Endothelial cell of umbilical vein (primary cell): Measurements from ENCODE around the gene MATN1. TPM values are rescaled to one million over a fixed set of nuclear protein-coding genes. Genes with fewer than 3 reads are reported as not detected.

Source experiments
- BruUV-seq: library from RNA; stranded (reverse); fragments of 400-500 nt; replicated peaks from 2 replicates; lab custom pipeline; 2021; lab: Mats Ljungman, UMichigan
- CTCF ChIA-PET: fragments of 300-600, 350-600 bp; sonication (Branson Sonifier 250); formaldehyde crosslinking; loops from one replicate; lab custom pipeline; 2021; ENCODE audit warnings: antibody characterized with exemption, inconsistent platforms; lab: Charles Lee
- POLR2A ChIA-PET: fragments of 300-600, 350-600 bp; sonication (Branson Sonifier 250); formaldehyde crosslinking; loops from one replicate; lab custom pipeline; 2021; ENCODE audit warnings: antibody characterized with exemption, inconsistent platforms; lab: Charles Lee
- DNase-seq: peaks from one replicate; pipeline ENCODE4 v3.0.0-alpha.2; 2011; ENCODE audit warnings: low read depth, low spot score
- FAIRE-seq: peaks from 2 replicates; lab custom pipeline; 2011; peaks lifted over from hg19 to GRCh38; lab: Jason Lieb, UNC
- H2AFZ ChIP-seq: 2 replicates; pipeline ENCODE4 v1.6.0; 2012; ENCODE audit warnings: low read depth, low read length, control low read depth, inconsistent platforms
- H3K27ac ChIP-seq: 2 replicates; pipeline ENCODE4 v1.5.1; 2011; ENCODE audit warnings: low read depth, mild to moderate bottlenecking, control low read depth, low read length, moderate library complexity; ENCODE audit not compliant: insufficient read depth
- H3K27me3 ChIP-seq, 2 experiments: 2 replicates each; pipeline versions ENCODE4 v1.6.0 to v1.6.1; 2011; ENCODE audit warnings: low read length in 2 of 2, mixed read lengths in 1 of 2; ENCODE audit not compliant: control insufficient read depth in 2 of 2, insufficient read depth in 2 of 2
- H3K36me3 ChIP-seq, 2 experiments: 2 replicates in 1 of 2; 3 replicates in 1 of 2; pipeline ENCODE4 v1.5.1; 2011; ENCODE audit warnings: low read length in 2 of 2, mild to moderate bottlenecking in 1 of 2, moderate library complexity in 1 of 2; ENCODE audit not compliant: control insufficient read depth in 2 of 2, insufficient read depth in 2 of 2; ENCODE audit errors: extremely low read depth in 1 of 2
- H3K4me1 ChIP-seq: 3 replicates; pipeline ENCODE4 v1.5.1; 2011; ENCODE audit warnings: mild to moderate bottlenecking, low read length; ENCODE audit not compliant: control insufficient read depth, insufficient read depth; ENCODE audit errors: extremely low read depth
- H3K4me2 ChIP-seq: 2 replicates; pipeline ENCODE4 v1.6.1; 2011; ENCODE audit warnings: low read length, control low read depth, mixed read lengths; ENCODE audit not compliant: insufficient read depth
- H3K4me3 ChIP-seq, 3 experiments: fragments of 200-600 bp in 1 of 3; sonication (generic), shearing (Covaris generic) in 1 of 3; replicated peaks in 1 of 3; 2 replicates each; pipeline ENCODE4 v1.5.1; 2011 to 2016; ENCODE audit warnings: control low read depth in 3 of 3, low read length in 3 of 3, mild to moderate bottlenecking in 2 of 3, inconsistent platforms in 1 of 3, low read depth in 1 of 3, moderate library complexity in 1 of 3; ENCODE audit not compliant: insufficient read depth in 1 of 3
- H3K79me2 ChIP-seq: 2 replicates; pipeline ENCODE4 v1.6.0; 2012; ENCODE audit warnings: low read length, inconsistent platforms; ENCODE audit not compliant: control insufficient read depth, insufficient read depth
- H3K9ac ChIP-seq: replicated peaks from 2 replicates; pipeline ENCODE3; 2011; ENCODE audit warnings: low read length, control low read depth; ENCODE audit not compliant: insufficient read depth; ENCODE audit errors: extremely low read depth
- H3K9me1 ChIP-seq: replicated peaks from 3 replicates; pipeline ENCODE4 v1.6.0; 2011; ENCODE audit warnings: mild to moderate bottlenecking, low read length; ENCODE audit not compliant: control insufficient read depth, insufficient read depth; ENCODE audit errors: extremely low read depth
- H3K9me3 ChIP-seq: replicated peaks from 2 replicates; pipeline ENCODE4 v1.5.1; 2012; ENCODE audit warnings: low read length, inconsistent platforms; ENCODE audit not compliant: control insufficient read depth, insufficient read depth
- H4K20me1 ChIP-seq: replicated peaks from 2 replicates; pipeline ENCODE3; 2011; ENCODE audit warnings: mild to moderate bottlenecking, low read length; ENCODE audit not compliant: control insufficient read depth, insufficient read depth; ENCODE audit errors: extremely low read depth
- EZH2 ChIP-seq: IDR thresholded peaks from 2 replicates; pipeline ENCODE4 v1.6.1; 2012; ENCODE audit warnings: borderline replicate concordance, low read depth, mild to moderate bottlenecking, moderate library complexity, low read length, inconsistent platforms; ENCODE audit not compliant: severe bottlenecking
- FOS ChIP-seq: IDR thresholded peaks from 2 replicates; pipeline ENCODE4 v1.6.1; 2011; ENCODE audit warnings: mild to moderate bottlenecking, low read length, moderate library complexity, borderline replicate concordance; ENCODE audit not compliant: insufficient read depth
- GATA2 ChIP-seq: IDR thresholded peaks from 2 replicates; pipeline ENCODE4 v1.7.0; 2011; ENCODE audit warnings: low read depth, mild to moderate bottlenecking, moderate library complexity, mixed read lengths, low read length; ENCODE audit not compliant: insufficient read length, insufficient read depth
- JUN ChIP-seq: IDR thresholded peaks from 2 replicates; pipeline ENCODE4 v1.6.1; 2011; ENCODE audit warnings: borderline replicate concordance, low read depth; ENCODE audit not compliant: insufficient read length, insufficient read depth
- MYC ChIP-seq: IDR thresholded peaks from one replicate; pipeline ENCODE4 v1.6.1; 2011; ENCODE audit warnings: mild to moderate bottlenecking, low read depth, low read length
- POLR2A ChIP-seq: IDR thresholded peaks from 2 replicates; pipeline ENCODE4 v1.6.1; 2012; ENCODE audit warnings: low read depth, mild to moderate bottlenecking, control low read depth, low read length
- POLR2AphosphoS5 ChIP-seq: IDR thresholded peaks from 2 replicates; pipeline ENCODE4 v1.6.1; 2012; ENCODE audit warnings: low read depth, mild to moderate bottlenecking, control low read depth, low read length, moderate library complexity; ENCODE audit not compliant: insufficient read depth
- dilution Hi-C: fragments of 300-500 bp; cut with MboI; formaldehyde crosslinking; loops from one replicate; pipeline ENCODE4 v1.15.0; 2019; ENCODE audit warnings: low sequenced_read_pairs; ENCODE audit not compliant: extremely low pct_ligation_motif_present
- intact Hi-C: fragments of 100-400 bp; cut with micrococcal nuclease; formaldehyde crosslinking; loops from one replicate; pipeline ENCODE4 v1.10.0; 2022
- polyA plus RNA-seq, 4 experiments: library from polyadenylated mRNA; depleted of rRNA in 3 of 4; stranded (reverse) in 3 of 4; unstranded in 1 of 4; fragments of >200 nt; gene quantifications; 2 replicates each; pipeline versions ENCODE4 v1.2.1 to v1.2.3, GENCODE V29; 2011 to 2012; ENCODE audit warnings: missing spikeins in 1 of 4
- total RNA-seq: library from RNA; stranded (reverse); gene quantifications from 2 replicates; pipeline ENCODE4 v1.2.3, GENCODE V29; 2021
- TF ChIP-seq, protein P1 (sequence below): IDR thresholded peaks from 2 replicates; pipeline ENCODE4 v1.6.1; 2011; ENCODE audit not compliant: insufficient read depth, insufficient read length
- TF ChIP-seq, protein P2 (sequence below), 2 donors: IDR thresholded peaks; 1 replicate in 1 of 2; 2 replicates in 1 of 2; pipeline ENCODE4 v1.5.1; 2011; ENCODE audit warnings: low read length in 2 of 2, mild to moderate bottlenecking in 2 of 2, moderate library complexity in 2 of 2, control low read depth in 1 of 2, inconsistent platforms in 1 of 2, low read depth in 1 of 2; ENCODE audit not compliant: insufficient read depth in 1 of 2; ENCODE audit errors: extremely low read depth in 1 of 2

The MATN1 gene
- total and polyA plus RNA-seq, 2 donors (not counting 3 experiments of a cell fraction or from before 2014, with no cell fraction given) = 0.29 to 0.36 TPM

DNA sequence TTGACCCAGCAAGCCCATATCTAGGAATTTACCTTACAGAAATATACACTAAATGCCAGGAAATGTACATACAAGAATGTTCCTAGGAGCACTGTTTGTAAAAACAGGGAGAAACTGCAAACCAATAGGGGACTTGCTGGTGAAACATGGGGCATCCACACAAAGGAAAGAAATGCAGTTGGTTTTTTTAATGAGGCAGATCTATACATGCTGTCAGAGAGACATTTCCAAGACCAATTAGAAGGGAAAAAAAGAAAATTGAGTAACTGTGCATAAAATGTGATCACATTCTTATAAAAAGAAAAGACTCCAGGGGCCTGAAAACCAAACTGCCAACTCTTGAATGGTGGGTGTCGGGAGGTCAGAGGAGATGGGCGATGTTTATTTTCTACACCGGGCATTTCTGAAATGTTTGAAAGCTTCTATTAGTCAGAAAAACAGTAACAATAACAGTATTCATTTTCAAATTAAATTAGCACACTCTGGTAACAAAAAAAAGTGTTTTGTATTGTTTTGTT is 56.6 kb downstream of the MATN1 start:
- dilution Hi-C loops (no loop called here), intact Hi-C loops (no loop called here)
- CTCF ChIA-PET = no interaction called here
- no peak overlapping the region for H3K27ac ChIP-seq
- H3K27me3 ChIP-seq = no peaks in the 10 kb centered on the region
- no peak overlapping the region for H3K4me2 ChIP-seq
- POLR2A ChIA-PET = no interaction called here
- H4K20me1 ChIP-seq = no peaks in the 10 kb centered on the region
- no peak overlapping the region for H3K4me3 ChIP-seq
- no TSS peak for BruUV-seq
- H3K79me2 ChIP-seq = no peaks in the 10 kb centered on the region
- DNase-seq = no peak
- H3K9ac ChIP-seq = no peak overlapping the region
- no peaks in the 10 kb centered on the region for H3K4me1 ChIP-seq
- no peak for TF ChIP-seq EZH2
- no peak for TF ChIP-seq POLR2AphosphoS5
- no peak for TF ChIP-seq GATA2
- TF ChIP-seq FOS = no peak
- TF ChIP-seq JUN = no peak
- TF ChIP-seq, protein P1, sequence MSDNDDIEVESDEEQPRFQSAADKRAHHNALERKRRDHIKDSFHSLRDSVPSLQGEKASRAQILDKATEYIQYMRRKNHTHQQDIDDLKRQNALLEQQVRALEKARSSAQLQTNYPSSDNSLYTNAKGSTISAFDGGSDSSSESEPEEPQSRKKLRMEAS = no peak
- TF ChIP-seq, protein P2, sequence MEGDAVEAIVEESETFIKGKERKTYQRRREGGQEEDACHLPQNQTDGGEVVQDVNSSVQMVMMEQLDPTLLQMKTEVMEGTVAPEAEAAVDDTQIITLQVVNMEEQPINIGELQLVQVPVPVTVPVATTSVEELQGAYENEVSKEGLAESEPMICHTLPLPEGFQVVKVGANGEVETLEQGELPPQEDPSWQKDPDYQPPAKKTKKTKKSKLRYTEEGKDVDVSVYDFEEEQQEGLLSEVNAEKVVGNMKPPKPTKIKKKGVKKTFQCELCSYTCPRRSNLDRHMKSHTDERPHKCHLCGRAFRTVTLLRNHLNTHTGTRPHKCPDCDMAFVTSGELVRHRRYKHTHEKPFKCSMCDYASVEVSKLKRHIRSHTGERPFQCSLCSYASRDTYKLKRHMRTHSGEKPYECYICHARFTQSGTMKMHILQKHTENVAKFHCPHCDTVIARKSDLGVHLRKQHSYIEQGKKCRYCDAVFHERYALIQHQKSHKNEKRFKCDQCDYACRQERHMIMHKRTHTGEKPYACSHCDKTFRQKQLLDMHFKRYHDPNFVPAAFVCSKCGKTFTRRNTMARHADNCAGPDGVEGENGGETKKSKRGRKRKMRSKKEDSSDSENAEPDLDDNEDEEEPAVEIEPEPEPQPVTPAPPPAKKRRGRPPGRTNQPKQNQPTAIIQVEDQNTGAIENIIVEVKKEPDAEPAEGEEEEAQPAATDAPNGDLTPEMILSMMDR (IDR thresholded peaks at IDR 0.05; ENCODE audit: extremely low read depth in 1 of 2, insufficient read depth in 1 of 2, low read depth in 1 of 2, low read length in 2 of 2) = no peak
- TF ChIP-seq MYC = no peak
- no peak for TF ChIP-seq POLR2A
- no peak overlapping the region for H2AFZ ChIP-seq
- no peaks in the 10 kb centered on the region for H3K9me3 ChIP-seq
- no peak for FAIRE-seq
- H3K36me3 ChIP-seq = no peaks in the 10 kb centered on the region
- no peaks in the 10 kb centered on the region for H3K9me1 ChIP-seq
